GM19397 (cell line): ENCODE measurements around the gene YLPM1.

Experiments used
- ATAC-seq: cut with Tn5 transposase; IDR thresholded peaks from one replicate; pipeline ENCODE4 v1.9.1; 2021; ENCODE audit warnings: mild to moderate bottlenecking, moderate library complexity; ENCODE audit not compliant: unreplicated experiment

The YLPM1 gene

GRCh38 chr14:74792249-74793039, 29.3 kb downstream of the YLPM1 start:
- ATAC-seq = no peak

- no peak for ATAC-seq
These were observed 30.5 kb downstream of the YLPM1 start for GRCh38 chr14:74793506-74794155.

GRCh38 chr14:74794947-74795346, 31.8 kb downstream of the YLPM1 start:
- no peak for ATAC-seq

- no peak for ATAC-seq
These were observed 36.6 kb downstream of the YLPM1 start for GRCh38 chr14:74799765-74800164.

GRCh38 chr14:74800780-74801179, 37.7 kb downstream of the YLPM1 start:
- ATAC-seq = no peak

- no peak for ATAC-seq
These were observed 38.3 kb downstream of the YLPM1 start for GRCh38 chr14:74801396-74801795.

GRCh38 chr14:74804219-74804825, 41.2 kb downstream of the YLPM1 start:
- no peak for ATAC-seq

GRCh38 chr14:74807853-74808545, 44.9 kb downstream of the YLPM1 start:
- no peak for ATAC-seq

- ATAC-seq = no peak
These were observed 53.0 kb downstream of the YLPM1 start for GRCh38 chr14:74816124-74816523.

GRCh38 chr14:74820288-74820687, 57.2 kb downstream of the YLPM1 start:
- no peak for ATAC-seq

GRCh38 chr14:74821267-74821915, 58.3 kb downstream of the YLPM1 start:
- no peak for ATAC-seq

- ATAC-seq = no peak
These were observed 61.9 kb downstream of the YLPM1 start for GRCh38 chr14:74824997-74825396.

- no peak for ATAC-seq
These were observed 63.5 kb downstream of the YLPM1 start for GRCh38 chr14:74826574-74826973.

GRCh38 chr14:74829251-74829650, 66.1 kb downstream of the YLPM1 start:
- no peak for ATAC-seq

- no peak for ATAC-seq
These were observed 69.7 kb downstream of the YLPM1 start for GRCh38 chr14:74832849-74833248.

- no peak for ATAC-seq
These were observed 71.7 kb downstream of the YLPM1 start for GRCh38 chr14:74834692-74835392.

GRCh38 chr14:74835645-74836250, 72.6 kb downstream of the YLPM1 start:
- ATAC-seq = no peak

GRCh38 chr14:74836251-74836960, 73.3 kb downstream of the YLPM1 start:
- ATAC-seq = no peak

- ATAC-seq = no peak
These were observed 75.0 kb downstream of the YLPM1 start for GRCh38 chr14:74838166-74838565.
